ENCODE measurements around the gene BCL11A. TPM values are rescaled to one million over a fixed set of nuclear protein-coding genes. Genes with fewer than 3 reads are reported as not detected.

The BCL11A gene
- total RNA-seq, 2 donors from 2014 or later, result 14.3 to 16.2 TPM

DNA sequence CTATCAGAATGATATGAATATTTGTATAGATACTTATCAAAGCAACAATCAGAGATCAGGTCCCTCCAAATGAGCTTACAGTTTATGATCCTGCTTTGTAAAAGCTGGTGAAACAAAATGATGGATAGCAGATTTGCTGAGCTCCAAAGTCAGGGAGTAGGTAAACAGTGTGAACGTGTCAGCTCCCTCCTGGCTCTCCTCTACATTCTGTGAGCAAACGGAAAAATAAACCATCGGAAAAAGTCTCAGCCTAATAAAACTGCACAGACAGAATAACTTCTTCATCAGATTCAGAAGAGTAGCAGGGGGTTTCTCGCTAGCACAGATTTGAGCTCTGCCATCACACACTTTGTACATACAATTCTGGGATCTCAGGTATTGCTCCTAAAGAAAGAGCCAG is 51.3 kb downstream of the BCL11A start:
- Histone ChIP-seq H3K27me3 (no peaks in the 10 kb centered on the region), H3K27ac (no peak overlapping the region), H3K36me3 (replicated peaks in 1 of 2; ENCODE audit: insufficient read depth in 1 of 2, low read depth in 2 of 2) (no peaks in the 10 kb centered on the region), H3K9me3 (no peaks in the 10 kb centered on the region), H3K4me1 (no peaks in the 10 kb centered on the region), H3K4me3 (no peak overlapping the region)
- no peak for ATAC-seq
- WGBS, 2 donors, result 25 to 45% methylated on average over 4 of the region's 4 CpGs
- TF ChIP-seq POLR2A (IDR thresholded peaks at IDR 0.05), result no peak
- no peak for TF ChIP-seq CTCF (IDR thresholded peaks at IDR 0.05)
- no peak for DNase-seq
- intact Hi-C loops (cut with DNase I), result no loop called here

DNA sequence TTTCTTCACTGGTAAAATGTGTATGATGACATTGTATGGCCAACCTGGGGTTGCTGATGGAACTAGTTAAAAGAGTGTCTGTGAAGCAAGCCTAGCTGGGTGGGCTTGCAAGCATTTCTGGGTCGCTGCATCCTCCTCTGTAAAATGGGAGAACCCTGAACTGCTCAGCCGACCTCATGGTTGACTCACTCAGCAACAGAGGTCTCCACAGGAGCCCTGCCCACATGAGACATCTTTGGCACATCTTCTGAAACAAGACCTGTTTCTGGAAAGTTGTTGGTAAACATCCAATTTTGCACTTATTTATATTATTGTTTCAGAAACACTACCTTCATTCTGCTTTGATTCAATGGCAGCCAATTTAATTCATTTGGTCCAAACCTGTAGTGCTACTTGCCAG is 52.6 kb downstream of the BCL11A start:
- intact Hi-C loops (cut with DNase I), result no loop called here
- Histone ChIP-seq H3K27ac (no peak overlapping the region), H3K36me3 (replicated peaks in 1 of 2; ENCODE audit: insufficient read depth in 1 of 2, low read depth in 2 of 2) (no peaks in the 10 kb centered on the region), H3K27me3 (no peaks in the 10 kb centered on the region), H3K4me3 (no peak overlapping the region), H3K9me3 (no peaks in the 10 kb centered on the region), H3K4me1 (peaks cover 3% of the 10 kb centered on the region)
- DNase-seq (no peak), ATAC-seq (no peak)
- TF ChIP-seq CTCF (IDR thresholded peaks at IDR 0.05) (no peak), POLR2A (IDR thresholded peaks at IDR 0.05) (no peak)
- WGBS, 2 donors, result 82 to 95% methylated on average over 2 of the region's 2 CpGs

- H3K9me3 ChIP-seq, result no peaks in the 10 kb centered on the region
- no peak overlapping the region for H3K4me3 ChIP-seq
- no peaks in the 10 kb centered on the region for H3K36me3 ChIP-seq (replicated peaks in 1 of 2; ENCODE audit: insufficient read depth in 1 of 2, low read depth in 2 of 2)
- no peaks in the 10 kb centered on the region for H3K27me3 ChIP-seq
- DNase-seq (peak in 1 of 4 donors; percentile 30), ATAC-seq (no peak)
- H3K4me1 ChIP-seq, result peaks cover 14% of the 10 kb centered on the region
- intact Hi-C loops (cut with DNase I), result no loop called here
- no peak overlapping the region for H3K27ac ChIP-seq
- 86 to 87% methylated on average over 6 to 8 of the region's 8 CpGs for WGBS, 2 donors
- TF ChIP-seq POLR2A (IDR thresholded peaks at IDR 0.05) (no peak), CTCF (IDR thresholded peaks at IDR 0.05) (no peak)
These were observed 53.7 kb downstream of the BCL11A start for GRCh38 chr2:60499651-60500265.

- no peak for ATAC-seq
- no peak for DNase-seq
- H3K9me3 ChIP-seq, result no peaks in the 10 kb centered on the region
- intact Hi-C loops (cut with DNase I), result no loop called here
- H3K27me3 ChIP-seq, result no peaks in the 10 kb centered on the region
- H3K27ac ChIP-seq, result no peak overlapping the region
- no peaks in the 10 kb centered on the region for H3K36me3 ChIP-seq (replicated peaks in 1 of 2; ENCODE audit: insufficient read depth in 1 of 2, low read depth in 2 of 2)
- TF ChIP-seq POLR2A (IDR thresholded peaks at IDR 0.05), result no peak
- no peak for TF ChIP-seq CTCF (IDR thresholded peaks at IDR 0.05)
- WGBS, 2 donors, result 90 to 91% methylated on average over 7 to 8 of the region's 8 CpGs
- H3K4me1 ChIP-seq, result peaks cover 19% of the 10 kb centered on the region
- no peak overlapping the region for H3K4me3 ChIP-seq
These were observed 54.5 kb downstream of the BCL11A start for GRCh38 chr2:60498816-60499429.
